Nephron progenitor cell (in vitro differentiated cells): Measurements from ENCODE around the gene CCDC188.

ENCODE experiments used
- DNase-seq: peaks from one replicate; pipeline ENCODE4 v3.0.0; 2021
- H3K27ac Mint-ChIP-seq: 2 replicates; pipeline ENCODE4 v1.8.0; 2021; ENCODE audit warnings: mild to moderate bottlenecking, moderate library complexity, mixed read lengths
- H3K27me3 Mint-ChIP-seq: 2 replicates; pipeline ENCODE4 v1.8.0; 2021; ENCODE audit warnings: mild to moderate bottlenecking, low read depth, mixed read lengths; ENCODE audit not compliant: poor library complexity
- H3K36me3 Mint-ChIP-seq: 2 replicates; pipeline ENCODE4 v1.8.0; 2021; ENCODE audit warnings: low read depth, mixed read lengths
- H3K4me1 Mint-ChIP-seq: 2 replicates; pipeline ENCODE4 v1.8.0; 2021; ENCODE audit warnings: mixed read lengths
- H3K4me3 Mint-ChIP-seq: 2 replicates; pipeline ENCODE4 v1.8.0; 2021; ENCODE audit warnings: mild to moderate bottlenecking, moderate library complexity, mixed read lengths
- H3K9me3 Mint-ChIP-seq: 2 replicates; pipeline ENCODE4 v1.8.0; 2021; ENCODE audit warnings: mild to moderate bottlenecking, moderate library complexity, mixed read lengths
- CTCF ChIP-seq: fragments of 200-600 bp; sonication (generic); IDR thresholded peaks from 2 replicates; pipeline ENCODE4 v1.5.0; 2021; ENCODE audit warnings: antibody characterized with exemption

CCDC188 gene

GRCh38 chr22:20109411-20110358, 41.2 kb downstream of the CCDC188 start:
- no peaks in the 10 kb centered on the region for H3K9me3 Mint-ChIP-seq
- H3K36me3 Mint-ChIP-seq: peaks cover 13% of the 10 kb centered on the region
- no peaks in the 10 kb centered on the region for H3K4me1 Mint-ChIP-seq
- no peak overlapping the region for H3K27ac Mint-ChIP-seq
- no peaks in the 10 kb centered on the region for H3K27me3 Mint-ChIP-seq
- TF ChIP-seq CTCF: no peak
- H3K4me3 Mint-ChIP-seq: no peak overlapping the region
- DNase-seq: no peak

GRCh38 chr22:20108757-20109230, 42.1 kb downstream of the CCDC188 start:
- peaks cover 10% of the 10 kb centered on the region for H3K36me3 Mint-ChIP-seq
- H3K27me3 Mint-ChIP-seq: no peaks in the 10 kb centered on the region
- no peak for TF ChIP-seq CTCF
- no peaks in the 10 kb centered on the region for H3K4me1 Mint-ChIP-seq
- no peak overlapping the region for H3K4me3 Mint-ChIP-seq
- no peak overlapping the region for H3K27ac Mint-ChIP-seq
- no peaks in the 10 kb centered on the region for H3K9me3 Mint-ChIP-seq
- no peak for DNase-seq

GRCh38 chr22:20107951-20108756, 42.7 kb downstream of the CCDC188 start:
- Mint-ChIP-seq H3K4me1 (no peaks in the 10 kb centered on the region), H3K27me3 (no peaks in the 10 kb centered on the region), H3K36me3 (peaks cover 17% of the 10 kb centered on the region), H3K9me3 (no peaks in the 10 kb centered on the region), H3K4me3 (no peak overlapping the region), H3K27ac (no peak overlapping the region)
- no peak for TF ChIP-seq CTCF
- DNase-seq: no peak

GRCh38 chr22:20107471-20107901, 43.4 kb downstream of the CCDC188 start:
- Mint-ChIP-seq H3K9me3 (no peaks in the 10 kb centered on the region), H3K36me3 (peaks cover 22% of the 10 kb centered on the region), H3K4me3 (no peak overlapping the region), H3K27me3 (no peaks in the 10 kb centered on the region), H3K4me1 (no peaks in the 10 kb centered on the region), H3K27ac (no peak overlapping the region)
- DNase-seq: no peak
- TF ChIP-seq CTCF: no peak

- H3K4me3 Mint-ChIP-seq: no peak overlapping the region
- H3K27me3 Mint-ChIP-seq: no peaks in the 10 kb centered on the region
- H3K9me3 Mint-ChIP-seq: no peaks in the 10 kb centered on the region
- H3K27ac Mint-ChIP-seq: no peak overlapping the region
- DNase-seq: no peak
- no peak for TF ChIP-seq CTCF
- peaks cover 29% of the 10 kb centered on the region for H3K36me3 Mint-ChIP-seq
- no peaks in the 10 kb centered on the region for H3K4me1 Mint-ChIP-seq
Measured at GRCh38 chr22:20106849-20107237, 44.0 kb downstream of the CCDC188 start.
